Measurements from ENCODE around the gene COL9A3. TPM values are rescaled to one million over a fixed set of nuclear protein-coding genes. Genes with fewer than 3 reads are reported as not detected.

Gene COL9A3
- polyA plus RNA-seq, 1 experiment: 0.98 TPM

- TF ChIP-seq CTCF (IDR thresholded peaks at IDR 0.05; ENCODE audit: low read depth, low read length): no peak
- no peak for DNase-seq (ENCODE audit: low read depth, low spot score)
- POLR2A ChIA-PET: no interaction called here
- no peak overlapping the region for H3K4me3 ChIP-seq (ENCODE audit: low read depth, low read length)
- no peaks in the 10 kb centered on the region for H3K9me3 ChIP-seq (ENCODE audit: control insufficient read depth, insufficient read depth, low read length)
- H3K27me3 ChIP-seq (ENCODE audit: control insufficient read depth, insufficient read depth, low read length): no peaks in the 10 kb centered on the region
- no peak overlapping the region for H3K27ac ChIP-seq (ENCODE audit: low read depth, low read length)
- CTCF ChIA-PET: no interaction called here
Observed at GRCh38 chr20:62828511-62829230, 11.8 kb downstream of the COL9A3 start.

- no peak for DNase-seq (ENCODE audit: low read depth, low spot score)
- H3K4me3 ChIP-seq (ENCODE audit: low read depth, low read length): no peak overlapping the region
- no peak for TF ChIP-seq CTCF (IDR thresholded peaks at IDR 0.05; ENCODE audit: low read depth, low read length)
- no peak overlapping the region for H3K27ac ChIP-seq (ENCODE audit: low read depth, low read length)
- no peaks in the 10 kb centered on the region for H3K27me3 ChIP-seq (ENCODE audit: control insufficient read depth, insufficient read depth, low read length)
- no peaks in the 10 kb centered on the region for H3K9me3 ChIP-seq (ENCODE audit: control insufficient read depth, insufficient read depth, low read length)
- POLR2A ChIA-PET: no interaction called here
- CTCF ChIA-PET: no interaction called here
Observed at GRCh38 chr20:62829231-62830230, 12.7 kb downstream of the COL9A3 start.

DNA sequence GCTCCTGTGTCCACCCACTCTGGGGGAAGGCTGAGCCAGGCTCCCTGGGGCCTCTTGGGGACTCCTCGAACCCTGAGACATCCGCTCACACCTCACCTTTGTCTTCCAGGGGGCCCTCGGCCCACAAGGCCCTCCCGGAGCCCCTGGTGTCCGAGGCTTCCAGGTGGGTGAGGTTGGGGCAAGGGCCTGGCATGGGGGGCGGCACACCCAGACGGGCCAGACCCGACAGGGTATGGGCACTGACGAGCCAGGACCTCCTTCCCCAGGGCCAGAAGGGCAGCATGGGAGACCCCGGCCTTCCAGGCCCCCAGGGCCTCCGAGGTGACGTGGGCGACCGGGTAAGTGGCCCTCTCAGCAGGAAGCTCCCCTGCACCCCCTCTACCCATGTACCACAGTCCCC lies 13.4 kb downstream of the COL9A3 start:
- no peak for DNase-seq (ENCODE audit: low read depth, low spot score)
- TF ChIP-seq CTCF (IDR thresholded peaks at IDR 0.05; ENCODE audit: low read depth, low read length): no peak
- H3K4me3 ChIP-seq (ENCODE audit: low read depth, low read length): no peak overlapping the region
- H3K27ac ChIP-seq (ENCODE audit: low read depth, low read length): no peak overlapping the region
- no peaks in the 10 kb centered on the region; the same call in 1 of the 2 replicates for H3K9me3 ChIP-seq (ENCODE audit: control insufficient read depth, insufficient read depth, low read length)
- no peaks in the 10 kb centered on the region for H3K27me3 ChIP-seq (ENCODE audit: control insufficient read depth, insufficient read depth, low read length)
- ChIA-PET CTCF (interaction anchor here (1.0 kb wide), 1 partner anchor 23 kb away, joined by 4 read pairs; no protein-coding TSS in a partner anchor), POLR2A (no interaction called here)

GRCh38 chr20:62830821-62831220 lies 14.0 kb downstream of the COL9A3 start:
- TF ChIP-seq CTCF (IDR thresholded peaks at IDR 0.05; ENCODE audit: low read depth, low read length): no peak
- no peak for DNase-seq (ENCODE audit: low read depth, low spot score)
- Histone ChIP-seq H3K9me3 (ENCODE audit: control insufficient read depth, insufficient read depth, low read length) (no peaks in the 10 kb centered on the region; the same call in 1 of the 2 replicates), H3K27ac (ENCODE audit: low read depth, low read length) (no peak overlapping the region), H3K4me3 (ENCODE audit: low read depth, low read length) (no peak overlapping the region), H3K27me3 (ENCODE audit: control insufficient read depth, insufficient read depth, low read length) (no peaks in the 10 kb centered on the region)
- POLR2A ChIA-PET: no interaction called here
- CTCF ChIA-PET: interaction anchor here (1.0 kb wide), 1 partner anchor 23 kb away, joined by 4 read pairs; no protein-coding TSS in a partner anchor
